SK-N-SH (cell line): ENCODE measurements around the gene SGPL1. TPM values are rescaled to one million over a fixed set of nuclear protein-coding genes. Genes with fewer than 3 reads are reported as not detected.

Source experiments
- CTCF ChIA-PET: fragments of 300-600, 350-600 bp; formaldehyde crosslinking; extraction: SDS; loops from one replicate; lab custom pipeline; 2021; lab: Yijun Ruan, JAX
- POLR2A ChIA-PET: fragments of 350-600 bp; sonication (Branson Sonifier 250); formaldehyde crosslinking; extraction: SDS; loops from one replicate; lab custom pipeline; 2020; ENCODE audit warnings: antibody characterized with exemption, inconsistent platforms; lab: Yijun Ruan, JAX
- DNase-seq: peaks from one replicate; pipeline ENCODE4 v3.0.0; 2012
- H2AFZ ChIP-seq: fragments of 200-600 bp; sonication (generic); 2 replicates; pipeline ENCODE4 v1.8.1; 2016; ENCODE audit warnings: antibody characterized with exemption, mild to moderate bottlenecking, low read depth
- H3F3A ChIP-seq: fragments of 200-600 bp; sonication (generic); replicated peaks from 2 replicates; pipeline ENCODE3; 2016; ENCODE audit warnings: antibody characterized with exemption, mild to moderate bottlenecking; ENCODE audit not compliant: insufficient read depth
- H3K27ac ChIP-seq, 2 experiments: fragments of 200-500 bp in 1 of 2; fragments of 200-600 bp in 1 of 2; sonication (Bioruptor generic) in 1 of 2; sonication (generic), shearing (Covaris generic) in 1 of 2; 2 replicates each; pipeline versions ENCODE4 v1.5.1 to v1.6.1; 2014 to 2016; ENCODE audit warnings: low read depth in 2 of 2, inconsistent platforms in 1 of 2, low read length in 1 of 2, mild to moderate bottlenecking in 1 of 2, mixed read lengths in 1 of 2
- H3K27me3 ChIP-seq: fragments of 200-600 bp; sonication (generic), shearing (Covaris generic); 2 replicates; pipeline ENCODE4 v1.6.1; 2016; ENCODE audit warnings: mixed run types; ENCODE audit not compliant: insufficient read depth
- H3K36me3 ChIP-seq, 2 experiments: fragments of 200-500 bp in 1 of 2; fragments of 200-600 bp in 1 of 2; sonication (Bioruptor generic) in 1 of 2; sonication (generic) in 1 of 2; replicated peaks in 1 of 2; 2 replicates each; pipeline versions ENCODE3 to v1.5.1; 2014 to 2016; ENCODE audit warnings: low read length in 1 of 2, mild to moderate bottlenecking in 1 of 2; ENCODE audit not compliant: insufficient read depth in 2 of 2, control insufficient read depth in 1 of 2
- H3K4me1 ChIP-seq, 2 experiments: fragments of 200-500 bp in 1 of 2; fragments of 200-600 bp in 1 of 2; sonication (Bioruptor generic) in 1 of 2; sonication (generic), shearing (Covaris generic) in 1 of 2; 2 replicates each; pipeline versions ENCODE4 v1.5.1 to v1.6.1; 2014 to 2016; ENCODE audit warnings: low read depth in 1 of 2, low read length in 1 of 2, mixed run types in 1 of 2; ENCODE audit not compliant: insufficient read depth in 2 of 2, control insufficient read depth in 1 of 2
- H3K4me2 ChIP-seq: fragments of 200-600 bp; sonication (generic), shearing (Covaris generic); 2 replicates; pipeline ENCODE4 v1.6.1; 2017; ENCODE audit warnings: mixed run types
- H3K4me3 ChIP-seq, 2 experiments: fragments of 200-500 bp in 1 of 2; fragments of 200-600 bp in 1 of 2; sonication (Bioruptor generic) in 1 of 2; sonication (generic), shearing (Covaris generic) in 1 of 2; 2 replicates each; pipeline versions ENCODE4 v1.5.1 to v1.8.1; 2014 to 2016; ENCODE audit warnings: low read depth in 2 of 2, inconsistent platforms in 1 of 2, low read length in 1 of 2, mild to moderate bottlenecking in 1 of 2, mixed read lengths in 1 of 2, moderate library complexity in 1 of 2
- H3K79me2 ChIP-seq: fragments of 200-600 bp; sonication (generic); 2 replicates; pipeline ENCODE4 v1.8.1; 2017; ENCODE audit warnings: mild to moderate bottlenecking; ENCODE audit not compliant: insufficient read depth
- H3K9ac ChIP-seq: fragments of 200-600 bp; sonication (generic); 2 replicates; pipeline ENCODE4 v1.6.1; 2017; ENCODE audit warnings: mixed run types
- H3K9me2 ChIP-seq: fragments of 200-600 bp; sonication (generic); 2 replicates; pipeline ENCODE4 v1.6.1; 2017; ENCODE audit warnings: mixed run types
- H3K9me3 ChIP-seq: fragments of 200-600 bp; sonication (generic); 2 replicates; pipeline ENCODE4 v1.6.1; 2017; ENCODE audit warnings: mixed run types, mild to moderate bottlenecking, moderate library complexity
- H4K20me1 ChIP-seq: fragments of 200-600 bp; sonication (generic); 2 replicates; pipeline ENCODE4 v1.6.1; 2017; ENCODE audit warnings: mild to moderate bottlenecking, mixed run types; ENCODE audit not compliant: insufficient read depth
- CTCF ChIP-seq: fragments of 200-600 bp; sonication (generic); IDR thresholded peaks from 2 replicates; pipeline ENCODE4 v1.6.1; 2017; ENCODE audit warnings: antibody characterized with exemption, mild to moderate bottlenecking, moderate library complexity
- EP300 ChIP-seq, 2 experiments: IDR thresholded peaks; 2 replicates each; pipeline versions ENCODE4 v1.4.0 to v1.6.1; 2012; ENCODE audit warnings: borderline replicate concordance in 1 of 2, low read depth in 1 of 2, low read length in 1 of 2
- EZH2phosphoT487 ChIP-seq: fragments of 200-600 bp; sonication (generic); IDR thresholded peaks from 2 replicates; pipeline ENCODE4 v1.6.1; 2017; ENCODE audit warnings: low read depth, mixed run types, mild to moderate bottlenecking, antibody characterized with exemption, moderate library complexity, borderline replicate concordance
- FOSL2 ChIP-seq: IDR thresholded peaks from 2 replicates; pipeline ENCODE4 v1.4.0; 2012; ENCODE audit warnings: low read depth, mild to moderate bottlenecking, moderate library complexity, borderline replicate concordance
- MEF2A ChIP-seq: IDR thresholded peaks from 2 replicates; pipeline ENCODE4 v1.4.0; 2012; ENCODE audit warnings: low read depth, borderline replicate concordance
- MXI1 ChIP-seq: IDR thresholded peaks from 2 replicates; pipeline ENCODE4 v1.6.1; 2012; ENCODE audit warnings: mild to moderate bottlenecking, low read depth, low read length, improper control_type of control experiment
- NFIC ChIP-seq: IDR thresholded peaks from 2 replicates; pipeline ENCODE4 v1.4.0; 2012; ENCODE audit warnings: borderline replicate concordance
- RAD21 ChIP-seq: IDR thresholded peaks from 2 replicates; pipeline ENCODE4 v1.6.1; 2012; ENCODE audit warnings: mild to moderate bottlenecking, low read length
- RFX5 ChIP-seq: IDR thresholded peaks from 2 replicates; pipeline ENCODE4 v1.6.1; 2012; ENCODE audit warnings: mild to moderate bottlenecking, improper control_type of control experiment, low read length
- SIN3A ChIP-seq: IDR thresholded peaks from 2 replicates; pipeline ENCODE4 v1.6.1; 2012; ENCODE audit warnings: low read depth, mild to moderate bottlenecking, low read length, moderate library complexity, borderline replicate concordance
- SMC3 ChIP-seq: IDR thresholded peaks from 2 replicates; pipeline ENCODE4 v1.6.1; 2012; ENCODE audit warnings: low read depth, low read length, improper control_type of control experiment
- TAF1 ChIP-seq: IDR thresholded peaks from 2 replicates; pipeline ENCODE4 v1.6.1; 2012; ENCODE audit warnings: low read depth, mild to moderate bottlenecking, low read length, moderate library complexity, borderline replicate concordance
- TCF12 ChIP-seq: IDR thresholded peaks from 2 replicates; pipeline ENCODE4 v1.4.0; 2012
- TEAD4 ChIP-seq: IDR thresholded peaks from 2 replicates; pipeline ENCODE4 v1.4.0; 2012; ENCODE audit warnings: mild to moderate bottlenecking, borderline replicate concordance; ENCODE audit not compliant: insufficient read depth
- YY1 ChIP-seq: IDR thresholded peaks from 2 replicates; pipeline ENCODE4 v1.4.0; 2012; ENCODE audit warnings: low read depth, mild to moderate bottlenecking
- WGBS: methylation state at CpG from one replicate; pipeline ENCODE4 v1.1.6; 2017; ENCODE audit warnings: low lambda C conversion rate; 5-methylcytosine and 5-hydroxymethylcytosine counted together
- polyA plus RNA-seq, 3 experiments: library from polyadenylated mRNA; depleted of rRNA; stranded (reverse); fragments of >200 nt; gene quantifications; 2 replicates each; pipeline ENCODE4 v1.2.3, GENCODE V29; 2012

The SGPL1 gene
- polyA plus RNA-seq, 1 of the 3 experiments (the other 2 are of a cell fraction), result 11.8 TPM

GRCh38 chr10:70779511-70780369, 36.0 kb upstream of the SGPL1 start:
- Histone ChIP-seq H3K4me2 (no peak overlapping the region), H3K27ac (no peak overlapping the region; a peak in 1 of 4 replicates), H3K9me2 (no peaks in the 10 kb centered on the region), H3K79me2 (no peaks in the 10 kb centered on the region), H3K9ac (no peak overlapping the region), H3K36me3 (no peaks in the 10 kb centered on the region), H3K4me1 (peaks cover 0 to 10% of the 10 kb centered on the region in 2 experiments; a peak in 1 of 4 replicates), H3K27me3 (0 out of 2 replicates have a peak, but pooled peaks cover 12% of the 10 kb centered on the region), H3F3A (no peaks in the 10 kb centered on the region), H4K20me1 (no peaks in the 10 kb centered on the region), H3K4me3 (no peak overlapping the region), H2AFZ (no peak overlapping the region), H3K9me3 (no peaks in the 10 kb centered on the region)
- POLR2A ChIA-PET, result no interaction called here
- WGBS, result 60% methylated on average over 12 of the region's 16 CpGs
- CTCF ChIA-PET, result interaction anchor here (0.8 to 1.0 kb wide), 2 partner anchors 19 to 230 kb away, joined by 3 read pairs; no protein-coding TSS in a partner anchor
- no peak for TF ChIP-seq NFIC
- no peak for TF ChIP-seq EZH2phosphoT487
- TF ChIP-seq MXI1, result no peak
- TF ChIP-seq TCF12, result no peak
- no peak for TF ChIP-seq SIN3A
- TF ChIP-seq CTCF, result no peak
- no peak for TF ChIP-seq FOSL2
- TF ChIP-seq MEF2A, result no peak
- TF ChIP-seq TAF1, result no peak
- TF ChIP-seq RFX5, result no peak
- TF ChIP-seq RAD21, result no peak
- TF ChIP-seq SMC3, result no peak
- peak; percentile 7 for DNase-seq

DNA sequence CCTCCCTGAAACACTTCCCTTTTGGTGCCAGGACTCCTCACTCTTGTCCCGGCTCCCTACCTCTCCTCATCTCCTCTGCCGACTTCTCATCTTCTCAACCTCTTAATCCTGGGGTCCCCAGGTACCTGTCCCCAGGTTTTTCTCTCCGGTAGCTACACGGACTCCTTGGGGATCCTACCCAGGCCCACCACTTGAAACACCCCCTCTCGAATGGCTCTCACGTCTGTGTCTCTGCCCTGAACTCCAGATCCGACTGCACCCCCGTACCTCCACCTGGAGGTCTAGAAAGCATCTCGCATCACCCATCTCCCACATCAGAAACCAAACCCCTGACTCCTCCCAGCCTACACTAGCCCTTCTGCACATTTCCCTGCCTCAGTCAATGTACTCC, 35.4 kb upstream of the SGPL1 start:
- Histone ChIP-seq H3K4me3 (no peak overlapping the region), H3K27me3 (0 out of 2 replicates have a peak, but pooled peaks cover 12% of the 10 kb centered on the region), H3K4me1 (peaks cover 0 to 10% of the 10 kb centered on the region in 2 experiments; a peak in 1 of 4 replicates), H4K20me1 (no peaks in the 10 kb centered on the region), H2AFZ (no peak overlapping the region), H3K9me3 (no peaks in the 10 kb centered on the region), H3K79me2 (no peaks in the 10 kb centered on the region), H3K36me3 (no peaks in the 10 kb centered on the region), H3K9me2 (no peaks in the 10 kb centered on the region), H3F3A (no peaks in the 10 kb centered on the region)
- ChIA-PET POLR2A (no interaction called here), CTCF (no interaction called here)
- WGBS, result 81% methylated on average over 9 of the region's 9 CpGs
- peak; percentile 8 for DNase-seq
- TF ChIP-seq TEAD4, result no peak
- no peak for TF ChIP-seq EP300 (IDR thresholded peaks at IDR 0.05; ENCODE audit: borderline replicate concordance in 1 of 2, low read depth in 1 of 2, low read length in 1 of 2)
- TF ChIP-seq SMC3, result no peak
- no peak for TF ChIP-seq RFX5
- TF ChIP-seq YY1, result no peak
- TF ChIP-seq, all 33 proteins: peak for 0
- Histone ChIP-seq H3K9ac (no peak overlapping the region), H3K27ac (no peak overlapping the region), H3K4me2 (no peak overlapping the region)
